K562 (cell line): ENCODE measurements around the gene SCUBE1. TPM values are rescaled to one million over a fixed set of nuclear protein-coding genes. Genes with fewer than 3 reads are reported as not detected.

Experiments used
- ATF7 ChIP-seq: fragments of 450-650 bp; IDR thresholded peaks from 2 replicates; pipeline ENCODE4 v1.7.1; 2014; ENCODE audit warnings: mild to moderate bottlenecking, moderate library complexity
- BACH1 ChIP-seq: fragments of 200-800 bp; sonication (Bioruptor generic); IDR thresholded peaks from 2 replicates; pipeline ENCODE4 v1.6.1; 2016; ENCODE audit warnings: missing genetic modification characterization, missing compliant biosample characterization
- BHLHE40 ChIP-seq: IDR thresholded peaks from 2 replicates; pipeline ENCODE4 v1.6.1; 2011; ENCODE audit warnings: low read length, improper control_type of control experiment
- CBFA2T3 ChIP-seq: fragments of 450-650 bp; IDR thresholded peaks from 2 replicates; pipeline ENCODE4 v1.6.1; 2017
- CEBPB ChIP-seq: fragments of 450-650 bp; IDR thresholded peaks from 2 replicates; pipeline ENCODE4 v1.6.1; 2016; ENCODE audit warnings: missing genetic modification characterization, missing compliant biosample characterization
- CREB1 ChIP-seq, 2 experiments: sonication (generic) in 1 of 2; formaldehyde crosslinking in 1 of 2; IDR thresholded peaks; 2 replicates each; pipeline versions ENCODE4 v1.6.1 to v1.8.0; 2012 to 2022; ENCODE audit warnings: inconsistent platforms in 1 of 2, mild to moderate bottlenecking in 1 of 2, missing genetic modification reagents in 1 of 2, moderate library complexity in 1 of 2
- FOXO4 ChIP-seq: fragments of 450-650 bp; formaldehyde crosslinking; IDR thresholded peaks from 2 replicates; pipeline ENCODE4 v1.4.0; 2020; ENCODE audit warnings: mild to moderate bottlenecking, moderate library complexity
- HDAC1 ChIP-seq, 2 experiments: fragments of 450-650 bp; IDR thresholded peaks; 2 replicates each; pipeline ENCODE4 v1.6.1; 2016 to 2017; ENCODE audit warnings: inconsistent platforms in 1 of 2, mild to moderate bottlenecking in 1 of 2, moderate library complexity in 1 of 2
- HMGN3 ChIP-seq: IDR thresholded peaks from 2 replicates; pipeline ENCODE4 v1.6.1; 2011; ENCODE audit warnings: borderline replicate concordance, low read depth, mild to moderate bottlenecking, mixed read lengths, low read length; ENCODE audit not compliant: insufficient read length; ENCODE audit errors: extremely low read depth
- MCM2 ChIP-seq: fragments of 450-650 bp; IDR thresholded peaks from 2 replicates; pipeline ENCODE4 v1.6.1; 2017; ENCODE audit warnings: low read depth, mild to moderate bottlenecking
- NEUROD1 ChIP-seq: fragments of 150-350 bp; IDR thresholded peaks from 2 replicates; pipeline ENCODE4 v1.6.1; 2014; ENCODE audit warnings: borderline replicate concordance, low read length, low read depth; ENCODE audit not compliant: partially characterized antibody
- POLR2H ChIP-seq: IDR thresholded peaks from 2 replicates; pipeline ENCODE4 v1.6.1; 2016; ENCODE audit warnings: missing genetic modification characterization, low read depth, mild to moderate bottlenecking, control low read depth, missing compliant biosample characterization, moderate library complexity
- RCOR1 ChIP-seq, 2 experiments: IDR thresholded peaks; 2 replicates each; pipeline ENCODE4 v1.6.1; 2012; ENCODE audit warnings: low read depth in 2 of 2, low read length in 2 of 2, borderline replicate concordance in 1 of 2, improper control_type of control experiment in 1 of 2
- SMARCA4 ChIP-seq: fragments of 450-650 bp; IDR thresholded peaks from 2 replicates; pipeline ENCODE4 v1.6.1; 2016
- SMARCC2 ChIP-seq: fragments of 450-650 bp; IDR thresholded peaks from 2 replicates; pipeline ENCODE4 v1.6.1; 2017; ENCODE audit warnings: antibody characterized with exemption, moderate library complexity, mild to moderate bottlenecking, low read depth
- YY1 ChIP-seq, 3 experiments: IDR thresholded peaks; 2 replicates each; pipeline ENCODE4 v1.6.1; 2011; ENCODE audit warnings: low read length in 2 of 3, mild to moderate bottlenecking in 2 of 3, moderate library complexity in 2 of 3, borderline replicate concordance in 1 of 3, control low read depth in 1 of 3, low read depth in 1 of 3; ENCODE audit not compliant: insufficient read depth in 3 of 3, insufficient replicate concordance in 2 of 3, control insufficient read depth in 1 of 3, insufficient read length in 1 of 3; ENCODE audit errors: extremely low read depth in 1 of 3
- polyA plus RNA-seq, 8 experiments: library from polyadenylated mRNA; depleted of rRNA in 4 of 8; stranded (reverse) in 5 of 8; unstranded in 3 of 8; fragments of >200 nt; fragmentation: Nextera tagmentation in 2 of 8; fragmentation: Illumina TruSeq in 1 of 8; extraction: Ambion mirVana in 2 of 8; extraction: Trizol in 1 of 8; gene quantifications; 2 replicates each; pipeline versions ENCODE4 v1.2.1 to v1.2.3, GENCODE V29; 2011 to 2014; ENCODE audit warnings: inconsistent platforms in 1 of 8, missing spikeins in 1 of 8
- total RNA-seq, 7 experiments: library from RNA; depleted of rRNA in 6 of 7; stranded (reverse); fragments of >200 nt in 6 of 7; fragmentation: Illumina TruSeq in 2 of 7; extraction: Trizol in 2 of 7; gene quantifications; 2 replicates each; pipeline versions ENCODE4 v1.2.1 to v1.2.3, GENCODE V29; 2011 to 2021; ENCODE audit warnings: low replicate concordance in 1 of 7
- TF ChIP-seq, protein P1 (sequence below), 2 experiments: fragments of 450-650 bp in 1 of 2; sonication (generic) in 1 of 2; formaldehyde crosslinking in 1 of 2; IDR thresholded peaks in 1 of 2; conservative IDR thresholded peaks in 1 of 2; 2 replicates each; pipeline versions ENCODE4 v1.6.1 to v1.8.1; 2016 to 2023; ENCODE audit warnings: mild to moderate bottlenecking in 2 of 2, moderate library complexity in 2 of 2, inconsistent platforms in 1 of 2, missing genetic modification reagents in 1 of 2
- TF ChIP-seq, protein P2 (sequence below), 2 experiments: fragments of 450-650 bp; IDR thresholded peaks; 2 replicates each; pipeline ENCODE4 v1.6.1; 2018; ENCODE audit warnings: mild to moderate bottlenecking in 2 of 2, low read depth in 1 of 2; ENCODE audit not compliant: partially characterized antibody in 2 of 2

Gene SCUBE1
- total and polyA plus RNA-seq, 9 of the 15 experiments (the other 6 are each of a cell fraction or from before 2014, with no cell fraction given), result 0.03 to 0.47 (median 0.29) TPM; not detected in 6

- TF ChIP-seq RCOR1 (IDR thresholded peaks at IDR 0.05; ENCODE audit: borderline replicate concordance in 1 of 2, low read depth in 2 of 2, low read length in 2 of 2), result peak in 1 of 2 experiments; percentile 55; a peak in 1 of 4 replicates
- peak; percentile 70; the same call in 1 of the 2 replicates for TF ChIP-seq SMARCC2
- TF ChIP-seq, protein P1, sequence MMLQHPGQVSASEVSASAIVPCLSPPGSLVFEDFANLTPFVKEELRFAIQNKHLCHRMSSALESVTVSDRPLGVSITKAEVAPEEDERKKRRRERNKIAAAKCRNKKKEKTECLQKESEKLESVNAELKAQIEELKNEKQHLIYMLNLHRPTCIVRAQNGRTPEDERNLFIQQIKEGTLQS (IDR thresholded peaks at IDR 0.05), result peak; percentile 50; the same call in 1 of the 2 replicates
- TF ChIP-seq, protein P1 (CRISPR knock-in tag; conservative IDR thresholded peaks at IDR 0.05), result no peak
- TF ChIP-seq HDAC1 (IDR thresholded peaks at IDR 0.05), result peak in 1 of 2 experiments; percentile 40; a peak in 1 of 4 replicates
- TF ChIP-seq, protein P2, sequence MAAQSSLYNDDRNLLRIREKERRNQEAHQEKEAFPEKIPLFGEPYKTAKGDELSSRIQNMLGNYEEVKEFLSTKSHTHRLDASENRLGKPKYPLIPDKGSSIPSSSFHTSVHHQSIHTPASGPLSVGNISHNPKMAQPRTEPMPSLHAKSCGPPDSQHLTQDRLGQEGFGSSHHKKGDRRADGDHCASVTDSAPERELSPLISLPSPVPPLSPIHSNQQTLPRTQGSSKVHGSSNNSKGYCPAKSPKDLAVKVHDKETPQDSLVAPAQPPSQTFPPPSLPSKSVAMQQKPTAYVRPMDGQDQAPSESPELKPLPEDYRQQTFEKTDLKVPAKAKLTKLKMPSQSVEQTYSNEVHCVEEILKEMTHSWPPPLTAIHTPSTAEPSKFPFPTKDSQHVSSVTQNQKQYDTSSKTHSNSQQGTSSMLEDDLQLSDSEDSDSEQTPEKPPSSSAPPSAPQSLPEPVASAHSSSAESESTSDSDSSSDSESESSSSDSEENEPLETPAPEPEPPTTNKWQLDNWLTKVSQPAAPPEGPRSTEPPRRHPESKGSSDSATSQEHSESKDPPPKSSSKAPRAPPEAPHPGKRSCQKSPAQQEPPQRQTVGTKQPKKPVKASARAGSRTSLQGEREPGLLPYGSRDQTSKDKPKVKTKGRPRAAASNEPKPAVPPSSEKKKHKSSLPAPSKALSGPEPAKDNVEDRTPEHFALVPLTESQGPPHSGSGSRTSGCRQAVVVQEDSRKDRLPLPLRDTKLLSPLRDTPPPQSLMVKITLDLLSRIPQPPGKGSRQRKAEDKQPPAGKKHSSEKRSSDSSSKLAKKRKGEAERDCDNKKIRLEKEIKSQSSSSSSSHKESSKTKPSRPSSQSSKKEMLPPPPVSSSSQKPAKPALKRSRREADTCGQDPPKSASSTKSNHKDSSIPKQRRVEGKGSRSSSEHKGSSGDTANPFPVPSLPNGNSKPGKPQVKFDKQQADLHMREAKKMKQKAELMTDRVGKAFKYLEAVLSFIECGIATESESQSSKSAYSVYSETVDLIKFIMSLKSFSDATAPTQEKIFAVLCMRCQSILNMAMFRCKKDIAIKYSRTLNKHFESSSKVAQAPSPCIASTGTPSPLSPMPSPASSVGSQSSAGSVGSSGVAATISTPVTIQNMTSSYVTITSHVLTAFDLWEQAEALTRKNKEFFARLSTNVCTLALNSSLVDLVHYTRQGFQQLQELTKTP (IDR thresholded peaks at IDR 0.05; ENCODE audit: low read depth in 1 of 2, partially characterized antibody in 2 of 2), result peak in 1 of 2 experiments; percentile 31
- TF ChIP-seq ATF7, result peak; percentile 53
- no peak for TF ChIP-seq POLR2H
- TF ChIP-seq YY1 (IDR thresholded peaks at IDR 0.05; ENCODE audit: borderline replicate concordance in 1 of 3, control insufficient read depth in 1 of 3, extremely low read depth in 1 of 3, insufficient read depth in 3 of 3, insufficient read length in 1 of 3, insufficient replicate concordance in 2 of 3, low read depth in 1 of 3, low read length in 2 of 3), result peak in 1 of 3 experiments; percentile 62
- TF ChIP-seq BHLHE40, result peak; percentile 62
- TF ChIP-seq NEUROD1, result peak; percentile 82
- peak; percentile 87 for TF ChIP-seq HMGN3
- peak; percentile 40; the same call in 1 of the 2 replicates for TF ChIP-seq CREB1 (IDR thresholded peaks at IDR 0.05)
- no peak for TF ChIP-seq CREB1 (CRISPR knock-in tag; IDR thresholded peaks at IDR 0.05)
- no peak for TF ChIP-seq MCM2
- 0 out of 2 replicates have a peak, but pooled peaks have one; percentile 37 for TF ChIP-seq BACH1 (tag)
- TF ChIP-seq CEBPB (tag), result peak; percentile 48; the same call in 1 of the 2 replicates
- no peak for TF ChIP-seq FOXO4 (CRISPR knock-in tag)
- peak; percentile 93 for TF ChIP-seq CBFA2T3
- TF ChIP-seq SMARCA4, result peak; percentile 92
These were observed 159.5 kb downstream of the SCUBE1 start (continued) for GRCh38 chr22:43183496-43184277.
